Astrocyte of the spinal cord (primary cell): ENCODE data around the gene GCHFR.
A peak's percentile ranks its signal among the peaks of the same experiment; 100 is the strongest.

ENCODE experiments used
- DNase-seq: peaks from one replicate; pipeline ENCODE4 v3.0.0; 2011; ENCODE audit warnings: low read depth, low spot score
- H3K4me3 ChIP-seq: 2 replicates; pipeline ENCODE4 v1.5.1; 2011; ENCODE audit warnings: low read depth, mild to moderate bottlenecking, low read length, moderate library complexity
- in situ Hi-C: cut with HindIII; loops from 2 replicates; pipeline ENCODE4 v1.10.0; 2017; ENCODE audit warnings: low sequenced_read_pairs
- TF ChIP-seq, protein P1 (sequence below): IDR thresholded peaks from 2 replicates; pipeline ENCODE4 v1.5.1; 2012; ENCODE audit warnings: low read depth, mild to moderate bottlenecking, low read length, inconsistent platforms

GCHFR gene

DNA sequence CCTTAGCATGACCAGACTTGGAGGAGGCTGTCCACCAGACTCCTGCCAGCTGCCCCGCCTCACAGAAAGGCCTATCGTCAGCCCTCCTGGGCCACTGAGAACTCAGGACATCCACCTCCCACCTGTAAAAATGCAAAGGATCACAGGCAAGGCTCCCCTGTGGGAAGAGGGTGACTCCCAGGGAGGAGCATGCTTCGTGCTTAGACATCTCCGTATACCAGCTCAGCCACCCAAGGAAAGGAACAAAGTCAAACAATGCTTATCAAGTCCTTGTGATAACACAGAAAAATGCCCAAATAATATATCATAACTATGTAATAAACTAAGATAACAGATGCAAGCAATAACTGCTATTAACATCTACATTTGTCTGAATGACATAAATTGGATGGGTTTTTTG is 13.0 kb upstream of the GCHFR start:
- DNase-seq, result no peak
- H3K4me3 ChIP-seq, result no peak overlapping the region
- TF ChIP-seq, protein P1, sequence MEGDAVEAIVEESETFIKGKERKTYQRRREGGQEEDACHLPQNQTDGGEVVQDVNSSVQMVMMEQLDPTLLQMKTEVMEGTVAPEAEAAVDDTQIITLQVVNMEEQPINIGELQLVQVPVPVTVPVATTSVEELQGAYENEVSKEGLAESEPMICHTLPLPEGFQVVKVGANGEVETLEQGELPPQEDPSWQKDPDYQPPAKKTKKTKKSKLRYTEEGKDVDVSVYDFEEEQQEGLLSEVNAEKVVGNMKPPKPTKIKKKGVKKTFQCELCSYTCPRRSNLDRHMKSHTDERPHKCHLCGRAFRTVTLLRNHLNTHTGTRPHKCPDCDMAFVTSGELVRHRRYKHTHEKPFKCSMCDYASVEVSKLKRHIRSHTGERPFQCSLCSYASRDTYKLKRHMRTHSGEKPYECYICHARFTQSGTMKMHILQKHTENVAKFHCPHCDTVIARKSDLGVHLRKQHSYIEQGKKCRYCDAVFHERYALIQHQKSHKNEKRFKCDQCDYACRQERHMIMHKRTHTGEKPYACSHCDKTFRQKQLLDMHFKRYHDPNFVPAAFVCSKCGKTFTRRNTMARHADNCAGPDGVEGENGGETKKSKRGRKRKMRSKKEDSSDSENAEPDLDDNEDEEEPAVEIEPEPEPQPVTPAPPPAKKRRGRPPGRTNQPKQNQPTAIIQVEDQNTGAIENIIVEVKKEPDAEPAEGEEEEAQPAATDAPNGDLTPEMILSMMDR, result no peak
- in situ Hi-C loops, result no loop called here

DNA sequence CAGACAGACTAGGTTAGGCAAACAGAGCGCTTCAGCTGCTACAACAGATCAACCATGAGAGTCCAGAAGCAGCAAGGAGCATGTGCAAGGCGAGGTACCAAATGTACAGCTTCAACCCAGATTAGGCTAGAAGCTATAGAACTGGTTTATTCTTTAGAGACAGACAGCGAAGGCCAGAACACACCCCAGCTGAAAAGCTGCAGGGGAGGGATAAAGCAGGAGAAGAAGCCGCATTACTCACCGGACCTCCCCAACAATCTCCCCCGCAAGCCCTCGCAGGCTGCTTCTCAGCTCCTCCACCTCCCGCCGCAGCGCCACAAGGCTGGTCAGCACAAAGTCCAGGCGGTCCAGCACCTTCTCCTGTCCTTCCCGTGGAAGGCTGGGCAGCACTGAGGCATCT is 12.1 kb upstream of the GCHFR start:
- TF ChIP-seq, protein P1, result no peak
- in situ Hi-C loops, result no loop called here
- no peak overlapping the region for H3K4me3 ChIP-seq
- DNase-seq, result no peak

DNA sequence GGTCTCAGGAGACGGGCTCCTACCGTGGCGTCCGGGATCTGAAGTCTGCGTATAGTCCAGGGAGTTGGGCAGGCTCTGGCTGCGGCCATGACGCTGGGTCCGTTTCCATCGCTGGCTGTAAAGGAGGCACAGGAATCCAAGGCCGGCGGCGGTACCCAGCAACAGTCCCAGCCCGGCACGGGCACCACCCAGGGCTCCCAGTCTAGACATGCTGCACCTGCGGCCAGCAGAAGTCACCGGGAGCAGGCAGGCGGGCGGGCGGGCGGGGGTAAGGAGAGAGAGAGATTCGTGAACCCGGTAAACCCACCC is 9.3 kb upstream of the GCHFR start:
- TF ChIP-seq, protein P1, result no peak
- DNase-seq, result no peak
- peak overlapping the region; percentile 97 for H3K4me3 ChIP-seq
- in situ Hi-C loops, result no loop called here

DNA sequence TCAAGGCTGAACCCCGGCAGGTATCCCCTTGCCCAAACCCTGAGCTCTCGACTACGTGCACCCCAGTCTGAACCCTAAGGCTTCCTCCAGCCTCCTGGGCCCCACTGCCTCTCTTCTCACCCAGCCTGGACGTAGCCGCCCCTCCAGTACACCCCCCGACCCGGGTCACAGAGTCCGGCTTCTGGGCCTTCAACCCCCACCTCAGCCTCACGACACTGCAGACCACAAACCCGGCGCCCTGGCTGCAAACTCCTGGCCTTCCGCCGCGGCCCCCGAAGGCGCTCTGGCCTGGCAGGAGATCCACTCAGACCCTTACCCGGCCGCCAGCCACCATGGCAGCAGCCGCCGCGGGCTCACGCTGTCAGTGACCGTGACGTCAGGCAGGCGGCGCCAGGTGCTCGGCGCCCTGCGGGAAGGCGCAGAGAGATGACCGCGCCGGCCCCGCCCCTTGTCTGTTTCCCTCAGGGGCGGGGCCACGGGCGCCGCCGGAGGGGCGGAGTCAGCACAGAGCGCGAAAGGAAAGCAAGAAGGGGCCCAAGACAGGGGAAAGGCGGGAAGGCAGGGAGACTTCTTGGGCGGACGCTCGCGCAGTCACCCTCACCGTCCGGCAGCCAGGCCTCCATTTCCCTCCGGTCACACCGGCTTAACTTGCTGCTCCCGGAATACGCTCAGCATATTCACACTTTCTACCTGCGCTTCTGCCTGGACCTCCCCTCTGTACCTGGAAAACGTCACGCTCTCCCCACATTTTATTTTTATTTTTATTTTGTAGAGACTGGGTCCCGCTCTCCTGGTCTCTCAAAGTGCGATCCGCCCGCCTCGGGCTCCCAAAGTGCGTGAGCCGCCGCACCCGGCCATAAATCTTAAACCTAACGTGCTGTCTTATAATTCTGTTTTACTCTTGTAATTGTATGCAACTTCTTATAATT is 8.7 kb upstream of the GCHFR start, which contains the start of gene RMDN3:
TSS of gene RMDN3 (minus strand) at position 372 of the 929 bp plus-strand sequence. CDS start 471 bp downstream, outside the sequence.
- in situ Hi-C loops, result no loop called here
- DNase-seq, result peak; percentile 93
- H3K4me3 ChIP-seq, result peak within 1 kb of the TSS; percentile 97
- TF ChIP-seq, protein P1, result no peak

DNA sequence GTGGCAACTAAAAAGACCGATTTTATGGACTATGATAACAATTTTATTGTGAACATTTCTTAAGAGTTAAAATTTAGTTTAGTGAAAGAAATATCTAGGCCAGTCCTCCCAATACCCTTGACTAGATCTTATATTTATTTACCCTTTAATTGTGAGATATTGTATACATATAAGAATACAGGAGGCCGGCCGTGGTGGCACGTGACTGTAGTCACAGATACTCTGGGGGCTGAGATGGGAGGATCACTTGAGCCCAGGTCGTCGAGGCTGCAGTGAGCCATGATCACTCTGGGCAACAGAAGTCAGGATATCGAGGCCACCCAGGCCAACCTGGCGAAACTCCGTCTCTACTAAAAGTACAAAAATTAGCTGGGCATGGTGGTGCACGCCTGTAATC is 8.1 kb upstream of the GCHFR start:
- TF ChIP-seq, protein P1, result no peak
- no peak for DNase-seq
- H3K4me3 ChIP-seq, result peak overlapping the region; percentile 97
- in situ Hi-C loops, result no loop called here

DNA sequence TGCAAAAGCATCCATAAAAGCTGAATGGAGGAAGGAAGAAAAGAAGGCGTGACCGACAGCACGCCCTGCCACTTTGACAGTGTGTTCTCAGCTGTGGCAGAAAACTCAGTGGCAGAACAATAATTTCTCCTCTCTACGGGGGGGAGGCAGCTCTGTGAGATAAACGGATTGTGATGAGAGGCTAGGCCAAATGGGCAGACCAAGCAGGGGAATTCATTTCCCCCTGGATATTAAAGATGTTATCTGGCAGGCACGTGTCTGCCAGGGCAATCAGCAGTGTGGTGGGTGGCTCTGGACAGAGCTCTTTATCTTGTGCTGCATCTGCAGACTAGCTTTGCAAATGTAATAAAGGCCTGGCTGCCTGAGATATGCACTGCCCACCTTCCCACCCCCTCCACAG is 6.9 kb upstream of the GCHFR start:
- in situ Hi-C loops, result no loop called here
- H3K4me3 ChIP-seq, result no peak overlapping the region
- DNase-seq, result no peak
- TF ChIP-seq, protein P1, result no peak
